Upper lobe of left lung (tissue), 6 donors: Measurements from ENCODE around the gene CPZ. TPM values are rescaled to one million over a fixed set of nuclear protein-coding genes. Genes with fewer than 3 reads are reported as not detected.
A peak's percentile ranks its signal among the peaks of the same experiment; 100 is the strongest.

Experiments
- ATAC-seq, 2 donors: fragments of 200-7000 bp; cut with Tn5 transposase; one replicate each; pipeline ENCODE4 v1.9.1; 2022; ENCODE audit warnings: mild to moderate bottlenecking in 2 of 2, moderate library complexity in 2 of 2; ENCODE audit not compliant: low FRiP score in 2 of 2
- DNase-seq, 2 donors: peaks; one replicate each; pipeline ENCODE4 v3.0.0-alpha.2; 2019 to 2020
- H3K27ac ChIP-seq, 4 donors: fragments of 200-600 bp; sonication (generic); one replicate each; pipeline ENCODE4 v1.5.1; 2016 to 2019
- H3K27me3 ChIP-seq, 4 donors: fragments of 200-600 bp; sonication (generic); one replicate each; pipeline ENCODE4 v1.5.1; 2017 to 2019
- H3K36me3 ChIP-seq, 4 donors: fragments of 200-600 bp; sonication (generic); one replicate each; pipeline ENCODE4 v1.5.1; 2016 to 2019
- H3K4me1 ChIP-seq, 4 donors: fragments of 200-600 bp; sonication (generic); one replicate each; pipeline ENCODE4 v1.5.1; 2018 to 2019
- H3K4me3 ChIP-seq, 4 donors: fragments of 200-600 bp; sonication (generic); one replicate each; pipeline ENCODE4 v1.5.1; 2017 to 2019; ENCODE audit warnings: mild to moderate bottlenecking in 2 of 4, moderate library complexity in 1 of 4
- H3K9me3 ChIP-seq, 4 donors: fragments of 200-600 bp; sonication (generic); one replicate each; pipeline ENCODE4 v1.5.1; 2018 to 2019
- CTCF ChIP-seq, 6 experiments: fragments of 450-650 bp in 4 of 6; fragments of 200-600 bp in 2 of 6; sonication (generic) in 2 of 6; IDR thresholded peaks; one replicate each; pipeline ENCODE4 v1.5.1; 2016 to 2019; ENCODE audit warnings: antibody characterized with exemption in 6 of 6
- EP300 ChIP-seq, 4 donors: sonication (generic); formaldehyde crosslinking; IDR thresholded peaks; one replicate each; pipeline ENCODE4 v1.5.1; 2017; ENCODE audit warnings: antibody characterized with exemption in 4 of 4, control low read depth in 2 of 4
- POLR2A ChIP-seq, 4 donors: fragments of 450-650 bp; IDR thresholded peaks; one replicate each; pipeline ENCODE4 v1.5.1; 2016 to 2017; ENCODE audit warnings: antibody characterized with exemption in 4 of 4, mild to moderate bottlenecking in 2 of 4
- POLR2AphosphoS5 ChIP-seq, 2 donors: sonication (generic); formaldehyde crosslinking; IDR thresholded peaks; one replicate each; pipeline ENCODE4 v1.5.1; 2017; ENCODE audit warnings: antibody characterized with exemption in 2 of 2
- WGBS, 2 donors: methylation state at CpG; one replicate each; pipeline ENCODE4 v1.1.5; 2017 to 2018; 5-methylcytosine and 5-hydroxymethylcytosine counted together
- total RNA-seq, 6 donors: library from RNA; depleted of rRNA in 4 of 6; stranded (reverse); fragments of >200 nt in 4 of 6; gene quantifications; one replicate each; pipeline versions ENCODE4 v1.1.0 to v1.2.1, GENCODE V29; 2016 to 2021
- donor health status: DM: no; HTN: no; CAD: no; lungs with moderate emphysema.
- donor health status: DM: no; HTN: yes; CAD: no; lungs with severe emphysema.

Gene CPZ
- total RNA-seq, 6 donors from 2014 or later = 0.78 to 8.6 (median 1.2) TPM; not detected in 2

GRCh38 chr4:8544741-8545438 lies 47.7 kb upstream of the CPZ start:
- TF ChIP-seq CTCF (IDR thresholded peaks at IDR 0.05) (no peak), POLR2A (IDR thresholded peaks at IDR 0.05) (no peak), EP300 (IDR thresholded peaks at IDR 0.05) (no peak), POLR2AphosphoS5 (IDR thresholded peaks at IDR 0.05) (no peak)
- H3K4me3 ChIP-seq = no peak overlapping the region
- H3K27me3 ChIP-seq = no peaks in the 10 kb centered on the region
- H3K36me3 ChIP-seq = no peaks in the 10 kb centered on the region
- no peak overlapping the region for H3K27ac ChIP-seq
- DNase-seq (peak in 1 of 2 donors; percentile 63), ATAC-seq (no peak)
- H3K4me1 ChIP-seq = peaks cover 0 to 3% (median 0%) of the 10 kb centered on the region in 4 donors
- WGBS, 2 donors = 81 to 84% methylated on average over 24 to 32 of the region's 32 CpGs
- no peaks in the 10 kb centered on the region for H3K9me3 ChIP-seq

- H3K4me3 ChIP-seq = no peak overlapping the region
- no peaks in the 10 kb centered on the region for H3K36me3 ChIP-seq
- no peaks in the 10 kb centered on the region for H3K9me3 ChIP-seq
- 63 to 84% methylated on average over 8 to 9 of the region's 9 CpGs for WGBS, 2 donors
- no peaks in the 10 kb centered on the region for H3K27me3 ChIP-seq
- TF ChIP-seq EP300 (IDR thresholded peaks at IDR 0.05) (no peak), POLR2A (IDR thresholded peaks at IDR 0.05) (no peak), CTCF (IDR thresholded peaks at IDR 0.05) (no peak), POLR2AphosphoS5 (IDR thresholded peaks at IDR 0.05) (no peak)
- no peak overlapping the region for H3K27ac ChIP-seq
- DNase-seq = no peak
- peaks cover 0 to 3% (median 0%) of the 10 kb centered on the region in 4 donors for H3K4me1 ChIP-seq
- ATAC-seq = no peak
These were observed 47.2 kb upstream of the CPZ start for GRCh38 chr4:8545439-8545765.

DNA sequence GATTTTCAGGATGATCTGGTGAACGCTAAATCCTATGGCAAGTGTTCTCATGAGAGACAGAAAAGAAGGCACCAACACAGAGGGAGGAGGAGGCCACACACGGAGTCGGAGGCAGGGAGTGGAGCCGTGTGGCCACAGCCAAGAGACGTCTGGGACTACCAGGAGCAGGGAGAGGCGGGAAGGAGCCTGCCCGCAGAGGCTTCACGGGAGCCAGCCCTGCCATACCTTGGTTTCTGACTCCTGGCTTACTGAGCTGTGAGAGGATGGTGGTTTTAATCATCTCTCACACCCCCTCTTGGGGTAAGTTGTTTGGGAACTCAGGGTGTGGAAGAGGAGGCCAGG lies 45.8 kb upstream of the CPZ start:
- Histone ChIP-seq H3K27ac (no peak overlapping the region), H3K4me3 (no peak overlapping the region), H3K4me1 (peaks cover 0 to 3% (median 0%) of the 10 kb centered on the region in 4 donors), H3K9me3 (no peaks in the 10 kb centered on the region), H3K27me3 (no peaks in the 10 kb centered on the region), H3K36me3 (no peaks in the 10 kb centered on the region)
- ATAC-seq (no peak), DNase-seq (peak in 1 of 2 donors; percentile 27)
- WGBS, 2 donors = 66 to 84% methylated on average over 8 of the region's 8 CpGs
- TF ChIP-seq EP300 (IDR thresholded peaks at IDR 0.05) (no peak), POLR2AphosphoS5 (IDR thresholded peaks at IDR 0.05) (no peak), POLR2A (IDR thresholded peaks at IDR 0.05) (no peak), CTCF (IDR thresholded peaks at IDR 0.05) (no peak)

DNA sequence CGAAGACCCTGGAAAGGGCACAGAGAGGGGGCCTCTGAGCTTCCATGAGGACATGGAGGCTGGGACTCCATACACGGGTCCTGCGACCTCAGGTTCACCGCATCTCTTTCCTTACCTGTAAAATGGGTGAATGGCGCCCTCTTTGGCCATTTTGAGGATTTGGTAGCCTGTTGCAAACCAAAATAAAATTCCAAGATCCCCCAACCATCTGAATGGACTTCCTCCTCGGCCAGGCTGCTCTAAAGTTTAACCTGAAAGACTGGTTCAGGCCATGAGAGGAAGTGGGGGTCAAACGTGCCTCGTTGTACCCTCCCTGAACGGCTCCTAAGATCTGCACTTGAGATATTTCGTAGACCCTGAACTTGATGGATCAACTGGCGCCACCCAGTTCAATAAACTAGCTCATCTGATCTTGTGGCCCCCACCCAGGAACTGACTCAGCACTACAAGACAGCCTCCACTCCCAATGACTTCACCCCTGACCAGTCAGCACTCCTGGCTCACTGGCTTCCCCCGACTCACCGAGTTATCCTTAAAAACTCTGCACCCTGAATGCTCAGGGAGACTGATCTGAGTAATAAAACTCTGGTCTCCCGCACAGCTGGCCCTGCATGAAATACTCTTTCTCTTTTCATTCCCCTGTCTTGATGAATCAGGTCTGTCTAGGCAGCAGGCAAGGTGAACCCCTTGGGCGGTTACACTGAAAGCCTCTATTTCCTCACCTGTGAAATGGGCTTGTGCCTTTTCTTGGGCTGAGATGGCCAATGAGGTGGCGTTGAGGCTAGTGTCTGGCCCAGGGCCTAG lies 45.3 kb upstream of the CPZ start:
- Histone ChIP-seq H3K36me3 (no peaks in the 10 kb centered on the region), H3K4me1 (peaks cover 0 to 3% (median 0%) of the 10 kb centered on the region in 4 donors), H3K27ac (no peak overlapping the region), H3K4me3 (no peak overlapping the region), H3K27me3 (no peaks in the 10 kb centered on the region), H3K9me3 (no peaks in the 10 kb centered on the region)
- DNase-seq = no peak
- WGBS, 2 donors = 52 to 60% methylated on average over 15 to 16 of the region's 16 CpGs
- TF ChIP-seq CTCF (IDR thresholded peaks at IDR 0.05) = peak in 5 of 6 experiments; percentile 19 to 60 (median 31)
- TF ChIP-seq EP300 (IDR thresholded peaks at IDR 0.05) = no peak
- no peak for TF ChIP-seq POLR2AphosphoS5 (IDR thresholded peaks at IDR 0.05)
- TF ChIP-seq POLR2A (IDR thresholded peaks at IDR 0.05) = no peak
- ATAC-seq = peak in 1 of 2 donors; percentile 57
